Body of pancreas (tissue), 4 donors: ENCODE data around the gene SREBF2. TPM values are rescaled to one million over a fixed set of nuclear protein-coding genes. Genes with fewer than 3 reads are reported as not detected.

Experiments
- ATAC-seq: fragments of 150-250 bp; one replicate; pipeline ENCODE4 v1.9.1; 2016
- DNase-seq, 4 donors: peaks; one replicate each; pipeline ENCODE4 v3.0.0-alpha.2; 2019
- H3K27ac ChIP-seq, 4 donors: fragments of 200-600 bp; sonication (generic); 1 replicate in 3 of 4; 2 replicates in 1 of 4; pipeline versions ENCODE4 v1.5.1 to v1.6.1; 2016 to 2019; ENCODE audit warnings: mild to moderate bottlenecking in 1 of 4, mixed read lengths in 1 of 4, moderate library complexity in 1 of 4
- H3K27me3 ChIP-seq, 2 donors: fragments of 200-600 bp; sonication (generic); one replicate each; pipeline ENCODE4 v1.6.0; 2016; ENCODE audit warnings: mild to moderate bottlenecking in 1 of 2
- H3K36me3 ChIP-seq, 2 donors: fragments of 200-600 bp; sonication (generic); replicated peaks in 1 of 2; 2 replicates each; pipeline ENCODE4 v1.5.1; 2016; ENCODE audit warnings: low read depth in 2 of 2; ENCODE audit not compliant: insufficient read depth in 1 of 2
- H3K4me1 ChIP-seq: fragments of 200-600 bp; sonication (generic); one replicate; pipeline ENCODE4 v1.6.0; 2016
- H3K4me3 ChIP-seq, 2 donors: fragments of 200-600 bp; sonication (generic); 1 replicate in 1 of 2; 2 replicates in 1 of 2; pipeline ENCODE4 v1.5.1; 2016 to 2019
- H3K9me3 ChIP-seq, 3 donors: fragments of 200-600 bp; sonication (generic); 1 replicate in 2 of 3; 2 replicates in 1 of 3; pipeline ENCODE4 v1.5.1; 2016
- POLR2A ChIP-seq, 3 donors: fragments of 450-650 bp; IDR thresholded peaks; one replicate each; pipeline ENCODE4 v1.6.1; 2016; ENCODE audit warnings: antibody characterized with exemption in 3 of 3, mild to moderate bottlenecking in 2 of 3
- WGBS, 2 donors: methylation state at CpG; one replicate each; pipeline ENCODE4 v1.1.5; 2017; 5-methylcytosine and 5-hydroxymethylcytosine counted together
- intact Hi-C: fragments of 100-400 bp; cut with DNase I; formaldehyde crosslinking; loops from one replicate; pipeline ENCODE4 v1.15.1; 2023
- total RNA-seq, 2 donors: library from RNA; depleted of rRNA; stranded (reverse); fragments of >200 nt; gene quantifications; one replicate each; pipeline ENCODE4 v1.1.0, GENCODE V29; 2016
- TF ChIP-seq, protein P1 (sequence below), 7 experiments: fragments of 450-650 bp in 4 of 7; fragments of 200-600 bp in 3 of 7; sonication (generic) in 3 of 7; IDR thresholded peaks; one replicate each; pipeline ENCODE4 v1.5.1; 2016 to 2019; ENCODE audit warnings: antibody characterized with exemption in 7 of 7

SREBF2 gene
- total RNA-seq, 2 donors from 2014 or later: 40.2 to 68.6 TPM

DNA sequence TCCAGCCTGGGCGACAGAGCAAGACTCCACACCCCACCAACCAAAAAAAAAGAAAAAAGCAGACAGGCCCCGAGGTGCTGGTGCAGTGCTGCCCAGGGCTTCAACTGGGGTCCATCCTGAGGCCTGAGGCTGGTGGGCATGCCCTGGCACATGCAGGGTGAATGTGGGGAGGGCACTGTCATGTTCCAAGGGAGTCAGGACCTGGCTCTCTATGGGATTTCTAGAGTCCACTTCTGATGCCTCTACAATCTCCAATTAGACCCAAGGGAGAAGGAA is 103.9 kb downstream of the SREBF2 start:
- Histone ChIP-seq H3K9me3 (no peaks in the 10 kb centered on the region), H3K36me3 (no peaks in the 10 kb centered on the region), H3K4me1 (peaks cover 6% of the 10 kb centered on the region), H3K27ac (no peak overlapping the region), H3K27me3 (no peaks in the 10 kb centered on the region), H3K4me3 (no peak overlapping the region)
- intact Hi-C loops: loop anchor here (5.0 kb wide), 1 partner anchor 190 kb away; no protein-coding TSS in a partner anchor
- WGBS, 2 donors: 81 to 90% methylated on average over 2 of the region's 2 CpGs
- ATAC-seq: no peak
- TF ChIP-seq, protein P1, sequence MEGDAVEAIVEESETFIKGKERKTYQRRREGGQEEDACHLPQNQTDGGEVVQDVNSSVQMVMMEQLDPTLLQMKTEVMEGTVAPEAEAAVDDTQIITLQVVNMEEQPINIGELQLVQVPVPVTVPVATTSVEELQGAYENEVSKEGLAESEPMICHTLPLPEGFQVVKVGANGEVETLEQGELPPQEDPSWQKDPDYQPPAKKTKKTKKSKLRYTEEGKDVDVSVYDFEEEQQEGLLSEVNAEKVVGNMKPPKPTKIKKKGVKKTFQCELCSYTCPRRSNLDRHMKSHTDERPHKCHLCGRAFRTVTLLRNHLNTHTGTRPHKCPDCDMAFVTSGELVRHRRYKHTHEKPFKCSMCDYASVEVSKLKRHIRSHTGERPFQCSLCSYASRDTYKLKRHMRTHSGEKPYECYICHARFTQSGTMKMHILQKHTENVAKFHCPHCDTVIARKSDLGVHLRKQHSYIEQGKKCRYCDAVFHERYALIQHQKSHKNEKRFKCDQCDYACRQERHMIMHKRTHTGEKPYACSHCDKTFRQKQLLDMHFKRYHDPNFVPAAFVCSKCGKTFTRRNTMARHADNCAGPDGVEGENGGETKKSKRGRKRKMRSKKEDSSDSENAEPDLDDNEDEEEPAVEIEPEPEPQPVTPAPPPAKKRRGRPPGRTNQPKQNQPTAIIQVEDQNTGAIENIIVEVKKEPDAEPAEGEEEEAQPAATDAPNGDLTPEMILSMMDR (IDR thresholded peaks at IDR 0.05): no peak
- TF ChIP-seq POLR2A (IDR thresholded peaks at IDR 0.05): no peak
- no peak for DNase-seq

DNA sequence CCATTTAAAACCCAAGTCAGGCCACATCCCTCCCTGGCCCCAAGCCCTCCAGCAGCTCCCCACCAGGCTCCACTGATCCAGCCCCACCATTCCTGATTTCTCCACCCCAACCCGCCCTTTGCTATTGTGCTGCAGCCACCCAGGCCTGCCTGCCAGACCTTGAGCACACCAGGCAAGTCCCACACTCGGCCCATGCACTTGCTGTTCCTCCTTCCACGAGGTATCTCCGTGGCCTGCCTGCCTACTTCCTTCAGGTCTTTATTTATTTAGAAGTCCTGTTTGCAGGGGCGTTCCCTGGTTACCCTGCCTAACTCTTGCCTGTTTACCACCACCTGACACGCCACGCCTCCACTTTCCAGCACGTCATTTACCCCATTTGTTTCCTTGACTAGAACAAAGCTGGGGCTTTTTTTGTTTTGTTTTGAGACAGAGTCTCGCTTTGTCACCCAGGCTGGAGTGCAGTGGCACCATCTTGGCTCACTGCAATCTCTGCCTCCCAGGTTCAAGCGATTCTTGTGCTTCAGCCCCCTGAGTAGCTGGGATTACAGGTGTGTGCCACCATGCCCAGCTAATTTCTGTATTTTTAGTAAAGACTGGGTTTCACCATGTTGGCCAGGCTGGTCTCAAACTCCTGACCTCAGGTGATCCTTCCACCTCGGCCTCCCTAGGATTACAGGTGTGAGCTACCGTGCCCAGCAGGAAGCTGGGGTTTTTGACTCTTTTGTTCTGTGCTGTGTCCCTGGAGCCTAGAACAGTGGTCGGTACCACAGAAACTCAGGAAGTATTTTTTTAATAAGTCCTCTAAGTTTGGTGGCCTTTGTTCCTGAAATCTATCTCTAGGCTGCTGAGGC is 107.3 kb downstream of the SREBF2 start:
- intact Hi-C loops: loop anchor here (5.0 to 10.0 kb wide), 3 partner anchors 118 to 235 kb away; no protein-coding TSS in a partner anchor
- peak overlapping the region in 1 of 4 donors; percentile 22 for H3K27ac ChIP-seq
- ATAC-seq (no peak), DNase-seq (peak in 2 of 4 donors; percentile 26 to 53)
- no peaks in the 10 kb centered on the region for H3K27me3 ChIP-seq
- no peaks in the 10 kb centered on the region for H3K36me3 ChIP-seq
- H3K9me3 ChIP-seq: no peaks in the 10 kb centered on the region
- peaks cover 6% of the 10 kb centered on the region for H3K4me1 ChIP-seq
- TF ChIP-seq, protein P1 (IDR thresholded peaks at IDR 0.05): no peak
- peak in 2 of 3 donors; percentile 23 for TF ChIP-seq POLR2A (IDR thresholded peaks at IDR 0.05)
- no peak overlapping the region for H3K4me3 ChIP-seq
- 81 to 85% methylated on average over 11 to 13 of the region's 13 CpGs for WGBS, 2 donors

DNA sequence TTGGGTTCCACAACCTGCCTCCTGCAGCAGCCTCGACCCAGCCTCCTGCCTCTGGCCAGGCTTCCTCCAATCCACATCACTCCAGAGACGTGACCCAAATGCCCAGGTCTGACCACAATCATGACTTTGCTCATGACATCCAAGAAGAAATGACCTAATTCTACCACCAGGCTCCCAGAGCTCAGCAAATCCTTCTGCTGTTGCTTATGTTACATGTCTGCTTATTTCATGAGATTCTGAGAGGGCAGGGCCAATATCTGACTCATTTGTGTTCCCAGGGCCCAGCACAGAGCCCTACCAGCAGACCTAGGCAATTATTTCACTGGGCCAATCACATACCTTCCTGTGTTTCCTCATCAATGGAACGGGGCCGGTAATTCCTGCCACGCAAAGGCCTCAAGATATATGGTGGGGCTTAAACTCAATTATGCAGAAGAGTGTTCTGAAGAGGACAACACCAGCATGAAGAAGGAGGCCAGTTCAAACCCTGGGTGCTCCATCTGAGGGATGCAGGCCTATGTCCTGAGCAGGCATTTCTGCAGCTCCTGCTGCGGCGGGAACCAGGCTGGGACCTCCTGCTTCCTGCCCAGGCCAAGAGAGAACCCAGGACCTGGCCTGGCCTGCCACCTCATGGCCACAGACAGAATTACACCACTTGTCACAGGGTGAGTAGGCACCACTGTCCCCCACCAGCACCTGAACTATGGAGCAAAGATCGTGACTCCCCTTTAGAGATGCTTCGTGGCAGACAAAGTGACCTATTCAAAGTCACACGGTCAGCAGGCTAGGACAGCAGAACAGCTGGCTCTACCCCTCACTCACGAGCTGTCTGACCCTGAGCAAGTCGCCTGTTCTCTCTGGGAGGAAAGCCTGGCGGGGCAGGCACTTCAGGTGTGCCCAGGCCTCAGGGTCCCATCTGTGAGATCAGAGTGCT is 108.2 kb downstream of the SREBF2 start:
- DNase-seq: peak; percentile 87 to 90 (median 88)
- TF ChIP-seq, protein P1 (IDR thresholded peaks at IDR 0.05): peak; percentile 79 to 97 (median 96)
- no peak for TF ChIP-seq POLR2A (IDR thresholded peaks at IDR 0.05)
- H3K9me3 ChIP-seq: no peaks in the 10 kb centered on the region
- peak; percentile 90 for ATAC-seq
- no peaks in the 10 kb centered on the region for H3K27me3 ChIP-seq
- H3K36me3 ChIP-seq: no peaks in the 10 kb centered on the region
- peaks cover 12% of the 10 kb centered on the region for H3K4me1 ChIP-seq
- peak overlapping the region in 1 of 4 donors; percentile 22 for H3K27ac ChIP-seq
- H3K4me3 ChIP-seq: no peak overlapping the region
- intact Hi-C loops: loop anchor here (5.0 to 10.0 kb wide), 2 partner anchors 119 to 236 kb away; no protein-coding TSS in a partner anchor
- WGBS, 2 donors: 45 to 61% methylated on average over 10 to 12 of the region's 13 CpGs

DNA sequence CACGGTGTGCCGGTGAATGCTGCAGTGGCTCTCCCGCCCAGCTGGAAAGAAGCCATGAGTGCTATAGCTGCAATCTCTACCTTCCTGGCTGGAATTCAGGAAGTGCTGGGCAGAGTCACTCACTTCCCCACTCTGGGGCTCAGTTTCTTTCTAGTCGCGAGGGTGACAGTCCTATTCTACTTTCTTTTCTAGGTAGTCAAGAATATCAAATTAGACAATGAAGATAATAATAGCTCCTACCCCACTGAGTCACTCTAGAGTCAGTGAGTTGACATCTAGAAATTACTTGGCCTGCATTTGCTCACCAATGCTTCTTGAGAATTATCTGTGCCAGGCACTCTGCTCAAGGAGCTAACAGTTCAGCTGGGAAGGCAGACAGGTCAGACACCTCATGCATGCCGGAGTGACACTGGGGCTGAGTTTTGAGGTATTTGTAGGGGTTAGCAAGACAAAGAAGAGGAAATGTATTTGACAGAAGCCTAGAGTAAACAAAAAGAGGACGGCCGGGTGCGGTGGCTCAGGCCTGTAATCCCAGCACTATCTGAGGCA is 110.8 kb downstream of the SREBF2 start:
- 49 to 82% methylated on average over 7 to 9 of the region's 9 CpGs for WGBS, 2 donors
- DNase-seq: no peak
- intact Hi-C loops: loop anchor here (5.0 to 10.0 kb wide), 2 partner anchors 121 to 239 kb away; no protein-coding TSS in a partner anchor

More for the DNA sequence above, 110.8 kb downstream of the SREBF2 start:
- no peak for ATAC-seq
- H3K27me3 ChIP-seq: no peaks in the 10 kb centered on the region
- no peak overlapping the region for H3K4me3 ChIP-seq
- peaks cover 21% of the 10 kb centered on the region for H3K4me1 ChIP-seq
- TF ChIP-seq, protein P1 (IDR thresholded peaks at IDR 0.05): no peak
- TF ChIP-seq POLR2A (IDR thresholded peaks at IDR 0.05): no peak
- no peak overlapping the region for H3K27ac ChIP-seq
- H3K9me3 ChIP-seq: no peaks in the 10 kb centered on the region
- no peaks in the 10 kb centered on the region for H3K36me3 ChIP-seq
